Right kidney (tissue), 1 donor: ENCODE results near the gene NET1.
A peak's percentile ranks its signal among the peaks of the same experiment; 100 is the strongest.
"Not testable (repeated sequence)": the region's sequence is repeated elsewhere in the genome, so short reads cannot be mapped to it uniquely, and the experiment has no call there.

Source experiments
- DNase-seq: peaks from one replicate; pipeline ENCODE4 v3.0.0-alpha.2; 2016

The NET1 gene

DNA sequence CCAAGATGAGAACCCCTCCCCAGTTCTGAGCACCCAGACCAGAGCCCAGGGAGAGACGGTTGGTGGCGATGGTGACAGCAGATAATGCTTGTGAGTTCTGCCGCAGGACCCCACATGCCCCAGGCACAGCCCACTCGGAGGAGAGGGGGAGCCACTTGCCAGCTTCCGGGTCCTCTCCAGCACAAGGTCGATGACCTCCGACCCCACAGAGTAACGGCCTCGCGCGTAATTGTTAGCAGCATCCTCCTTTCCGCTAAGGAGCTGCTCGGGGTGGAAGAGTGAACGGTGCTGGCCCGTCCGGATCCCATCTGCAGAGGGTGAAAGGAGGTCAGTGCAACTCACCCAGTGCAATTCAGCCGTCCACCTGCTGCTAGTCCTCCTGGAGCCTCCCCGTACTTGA, 17.2 kb upstream of the NET1 start:
- DNase-seq, result no peak

DNA sequence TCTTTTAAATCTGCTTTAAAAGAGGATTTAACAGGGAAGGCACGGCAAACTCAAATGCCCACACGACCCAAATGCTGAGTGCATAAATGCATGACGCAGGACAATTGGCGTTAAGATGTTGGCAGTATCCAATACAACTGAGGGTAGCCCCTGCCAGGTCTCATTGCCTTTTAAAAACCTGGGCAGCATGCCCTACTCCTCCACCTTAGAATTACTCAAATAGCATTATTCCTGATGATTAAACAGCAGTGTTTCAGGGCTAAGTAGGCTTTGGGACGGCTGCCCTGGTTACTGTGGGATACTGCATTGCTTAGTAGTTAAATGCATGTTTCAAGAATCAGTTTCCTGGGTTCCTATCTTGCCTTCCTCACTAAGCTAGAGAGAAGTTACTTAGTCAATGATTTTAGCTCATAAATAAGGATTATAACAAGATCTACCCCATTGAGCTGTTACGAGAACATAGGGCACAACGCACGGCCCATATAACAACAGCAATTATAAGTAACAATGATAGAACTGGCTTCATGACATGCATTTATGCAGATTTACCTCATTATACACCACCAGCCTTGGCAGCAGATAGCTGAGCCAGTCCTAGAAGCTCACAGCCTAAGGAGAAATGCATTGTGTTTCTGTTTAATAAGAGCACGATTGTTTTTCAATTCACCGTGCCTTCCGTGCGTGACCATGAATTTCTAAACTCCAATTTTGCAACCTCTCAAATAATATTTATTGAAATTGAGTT, 15.6 kb upstream of the NET1 start:
- DNase-seq, result no peak

DNA sequence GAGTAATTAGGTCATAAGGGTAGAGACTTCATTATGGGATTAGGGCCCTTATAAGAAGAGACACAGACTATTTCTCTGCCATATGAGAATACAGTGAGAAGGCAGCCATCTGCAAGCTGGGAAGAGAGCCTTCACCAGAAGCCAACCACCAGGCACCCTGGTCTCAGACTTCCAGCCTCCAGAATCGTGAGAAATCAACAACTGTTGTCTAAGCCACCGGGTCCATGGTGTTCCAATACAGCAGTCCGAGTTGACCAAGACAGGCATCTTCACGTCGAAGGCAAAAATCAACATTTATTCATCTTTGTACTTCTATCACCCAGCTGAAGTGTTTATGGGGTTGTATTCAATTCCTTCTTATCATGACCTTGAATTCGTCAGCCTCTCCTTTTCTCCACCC, 13.0 kb upstream of the NET1 start:
- DNase-seq, result no peak

DNA sequence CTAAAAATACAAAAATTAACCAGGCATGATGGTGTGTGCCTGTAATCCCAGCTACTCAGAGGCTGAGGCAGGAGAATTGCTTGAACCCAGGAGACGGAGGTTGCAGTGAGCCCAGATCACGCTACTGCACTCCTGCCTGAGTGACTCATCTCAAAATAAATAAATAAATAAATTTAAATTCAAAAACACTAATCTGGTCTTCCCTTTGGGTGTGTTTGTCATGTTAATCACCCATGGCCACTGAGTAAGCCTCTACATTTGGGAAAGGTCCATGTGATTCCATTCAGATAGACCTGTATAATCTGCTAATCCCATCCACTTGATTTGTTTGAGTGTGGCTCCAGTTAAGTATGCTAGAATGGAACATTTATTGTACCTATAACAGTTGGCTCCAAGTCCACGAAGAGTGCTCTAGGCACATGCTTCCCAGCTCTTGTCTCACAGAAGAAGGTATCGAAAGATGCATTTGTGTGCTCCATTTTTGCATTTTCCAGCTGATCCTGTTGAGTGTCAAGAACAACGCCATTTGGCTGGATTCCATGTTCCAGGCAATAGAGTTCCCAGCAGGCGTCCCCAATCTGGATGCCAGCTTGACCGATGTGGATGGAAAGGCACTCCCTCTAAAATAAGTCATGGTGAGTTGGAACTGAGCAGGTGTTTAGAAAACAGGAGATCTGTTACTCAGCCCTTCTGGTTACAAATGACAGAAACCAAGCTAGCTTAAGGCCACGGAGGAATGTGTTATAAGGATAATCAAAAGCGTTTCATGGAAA, 11.7 kb upstream of the NET1 start:
- no peak for DNase-seq

DNA sequence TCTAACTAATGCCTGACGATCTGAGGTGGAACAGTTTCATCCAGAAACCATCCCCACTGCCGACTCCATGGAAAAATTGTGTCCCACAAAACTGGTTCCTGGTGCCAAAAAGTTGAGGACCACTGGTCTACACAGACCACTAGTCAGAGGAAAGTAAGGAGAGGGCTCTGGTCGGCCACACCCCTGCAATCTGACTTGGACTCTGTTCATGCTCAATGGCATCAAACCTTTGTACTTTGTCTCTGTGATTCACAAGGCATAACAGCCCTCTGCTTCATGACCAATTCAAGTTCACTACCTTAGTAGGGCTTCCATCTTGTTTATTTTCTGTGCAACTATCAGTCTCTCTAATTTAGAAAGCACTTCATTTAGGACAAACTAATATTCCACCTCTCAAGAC, 9.6 kb upstream of the NET1 start:
- no peak for DNase-seq

DNA sequence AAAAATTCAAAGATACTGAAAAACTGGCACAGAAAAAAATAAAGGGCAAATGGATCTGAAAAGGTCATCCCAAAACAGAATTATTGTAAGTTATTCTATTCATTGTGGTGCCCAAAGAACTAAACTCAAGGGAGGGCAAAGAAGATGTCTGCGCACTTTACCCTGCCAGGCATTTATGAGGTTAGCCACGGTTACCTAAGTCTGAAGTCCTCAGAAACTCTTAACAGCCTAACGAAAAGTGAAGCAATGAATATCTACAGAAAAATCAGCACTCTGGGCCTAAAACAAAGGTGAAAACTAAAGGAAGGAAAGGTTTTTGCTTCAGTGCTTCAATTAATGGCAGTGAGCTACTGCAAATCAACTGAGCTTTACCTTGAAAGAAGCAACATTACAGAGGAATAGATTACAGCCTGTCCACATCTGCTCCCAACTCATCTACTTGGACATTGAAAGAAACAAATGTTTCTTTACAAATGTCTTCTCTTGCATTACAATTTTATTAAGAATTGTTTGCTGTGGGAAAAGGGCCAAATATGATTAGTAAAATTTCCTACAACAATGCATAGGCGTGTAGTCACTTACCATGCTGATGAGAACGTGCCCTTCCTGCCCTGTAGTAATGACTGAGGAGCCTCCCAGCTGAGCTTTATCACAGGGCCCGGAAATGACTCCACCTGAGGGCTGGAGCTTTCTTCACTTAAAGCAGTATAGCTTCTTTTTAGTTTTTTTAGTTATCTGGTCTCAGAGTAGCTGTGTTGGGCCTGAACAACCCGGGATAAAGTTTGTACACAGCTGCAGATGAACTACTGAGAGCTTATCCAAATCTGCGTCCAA, 7.9 kb upstream of the NET1 start, which contains the start of gene TUBAL3:
Gene TUBAL3 (minus strand): TSS at position 621 of the 834 bp plus-strand sequence. CDS start 36 bp downstream, at position 585.
- DNase-seq, result no peak

DNA sequence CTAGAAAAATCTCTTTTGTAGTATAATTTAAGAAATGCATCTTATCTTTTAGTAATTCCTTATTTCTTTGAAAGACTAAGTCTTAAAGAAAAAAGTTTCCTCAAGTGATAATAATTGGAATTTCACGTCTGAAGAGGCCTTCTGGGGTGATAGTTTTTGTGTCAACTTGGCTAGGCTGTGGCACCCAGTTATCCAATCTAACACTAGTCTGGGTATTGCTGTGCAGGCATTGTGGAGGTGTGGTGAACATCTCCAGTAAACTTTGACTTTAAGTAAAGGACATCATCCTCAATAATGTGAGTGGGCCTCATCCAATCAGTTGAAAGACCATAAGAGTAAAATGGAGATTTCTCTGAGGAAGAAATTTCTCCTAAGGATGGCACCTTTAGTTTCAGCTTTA, 5.4 kb upstream of the NET1 start:
- DNase-seq, result no peak

DNA sequence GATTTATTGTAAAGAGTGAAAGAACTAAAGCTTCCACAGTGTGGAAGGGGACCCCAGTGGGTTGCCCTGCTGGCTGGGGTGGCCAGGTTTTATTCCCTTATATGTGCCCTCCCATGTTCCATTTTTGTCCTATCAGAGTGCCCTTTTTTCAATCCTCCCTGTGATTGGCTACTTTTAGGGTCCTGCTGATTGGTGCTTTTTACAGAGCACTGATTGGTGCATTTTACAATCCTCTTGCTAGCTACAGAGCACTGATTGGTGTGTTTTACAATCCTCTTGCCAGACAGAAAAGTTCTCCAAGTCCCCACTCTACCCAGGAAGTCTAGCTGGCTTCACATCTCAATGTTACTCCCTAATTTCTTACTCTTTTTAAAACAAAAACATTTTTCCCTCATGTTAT, 1.6 kb upstream of the NET1 start:
- DNase-seq, result not testable (repeated sequence)

DNA sequence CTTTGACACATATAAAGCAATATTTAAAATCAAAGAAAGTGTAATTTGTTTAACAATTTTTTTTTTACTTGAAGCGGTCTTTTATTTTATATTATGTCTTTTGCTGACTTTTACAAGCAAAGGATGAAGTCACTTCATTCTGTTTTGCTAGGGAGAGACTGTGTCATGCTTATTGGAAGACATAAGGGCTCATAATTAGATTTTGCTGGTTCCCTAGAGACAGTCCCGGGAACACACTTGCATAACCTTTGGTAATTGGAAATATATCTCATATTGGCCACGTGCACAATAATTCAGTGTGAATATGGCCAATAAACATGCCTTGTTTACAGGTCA, 448 bp upstream of the NET1 start:
- no peak for DNase-seq

DNA sequence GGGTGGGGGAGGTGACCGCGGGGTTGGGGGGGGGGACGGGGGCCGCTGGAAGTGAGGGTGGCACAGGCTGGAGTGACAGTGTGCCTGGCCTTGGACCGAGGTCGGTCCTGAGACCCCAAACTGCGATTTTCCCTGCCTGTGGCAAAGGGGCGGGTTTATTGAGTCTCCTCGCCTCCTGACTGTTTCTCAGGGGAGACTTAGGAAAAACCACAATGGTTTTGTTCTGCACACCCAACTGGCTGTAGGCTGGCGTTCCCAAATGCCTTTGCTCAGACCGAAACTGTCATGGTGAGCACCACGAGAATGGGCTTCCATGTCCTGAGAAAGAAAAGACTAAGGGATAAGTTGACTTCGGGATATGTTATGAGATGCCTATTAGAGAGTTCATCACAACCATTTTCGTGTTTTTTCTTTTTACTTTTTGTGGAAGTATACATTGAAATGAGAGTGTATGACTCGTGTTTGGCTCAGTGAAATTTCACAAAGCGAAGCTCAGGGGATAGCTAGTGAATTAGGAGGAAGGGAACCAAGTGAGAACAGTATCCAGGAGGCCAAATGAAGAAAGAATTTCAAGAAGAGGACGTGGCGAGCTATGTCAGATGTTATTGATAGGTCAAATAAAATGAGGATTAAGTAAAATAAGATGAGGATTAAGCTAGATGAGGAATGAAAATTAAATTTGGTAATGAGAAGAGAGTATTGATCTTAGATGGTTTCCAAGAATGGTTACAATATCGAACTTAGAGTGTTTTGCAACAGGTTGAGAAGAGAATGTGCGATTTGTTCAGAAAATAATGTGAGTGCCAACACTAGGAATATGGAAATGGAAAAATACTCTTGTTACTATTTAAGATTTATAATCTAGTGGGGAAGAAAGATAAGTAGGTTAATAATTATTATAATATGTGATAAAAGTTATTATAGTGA, 918 bp downstream of the NET1 start:
- peak; percentile 36 for DNase-seq

DNA sequence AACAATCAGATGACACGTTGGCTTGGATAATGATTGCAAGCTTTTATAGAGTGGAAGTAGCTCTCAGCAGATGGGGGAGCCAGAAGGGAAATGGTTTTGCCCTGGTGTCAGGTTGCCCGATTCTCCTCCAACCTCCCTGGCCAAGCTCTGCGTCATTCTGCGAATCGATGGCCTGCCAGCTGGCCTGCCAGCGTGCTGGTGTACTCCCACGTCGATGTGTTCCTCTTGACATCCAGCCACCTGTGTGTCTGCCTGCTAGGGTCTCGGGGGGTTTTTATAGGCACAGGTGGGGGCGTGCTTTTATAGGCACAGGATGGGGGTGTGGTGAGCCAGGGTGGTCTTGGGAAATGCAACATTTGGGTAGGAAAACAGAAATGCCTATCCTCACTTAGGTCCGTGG, 4.6 kb downstream of the NET1 start:
- no peak for DNase-seq

DNA sequence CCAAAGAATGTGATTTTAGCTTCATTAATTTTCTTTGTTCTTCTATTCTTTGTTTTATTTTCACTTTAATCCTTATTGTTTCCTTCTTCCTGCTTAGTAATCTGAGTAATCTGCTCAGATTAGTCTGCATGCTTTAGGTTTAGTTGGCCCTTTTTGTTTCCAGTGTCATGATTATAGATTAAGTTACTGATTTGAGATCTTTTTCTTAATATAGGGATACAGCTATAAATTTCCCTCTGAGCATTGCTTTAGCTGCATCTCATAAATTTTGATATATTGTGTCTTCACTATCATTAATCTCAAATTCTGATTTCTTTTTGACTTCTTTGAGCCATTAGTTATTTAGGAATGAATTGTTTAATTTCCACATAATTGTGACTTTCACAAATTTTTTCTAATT, 6.2 kb downstream of the NET1 start:
- DNase-seq, result no peak

DNA sequence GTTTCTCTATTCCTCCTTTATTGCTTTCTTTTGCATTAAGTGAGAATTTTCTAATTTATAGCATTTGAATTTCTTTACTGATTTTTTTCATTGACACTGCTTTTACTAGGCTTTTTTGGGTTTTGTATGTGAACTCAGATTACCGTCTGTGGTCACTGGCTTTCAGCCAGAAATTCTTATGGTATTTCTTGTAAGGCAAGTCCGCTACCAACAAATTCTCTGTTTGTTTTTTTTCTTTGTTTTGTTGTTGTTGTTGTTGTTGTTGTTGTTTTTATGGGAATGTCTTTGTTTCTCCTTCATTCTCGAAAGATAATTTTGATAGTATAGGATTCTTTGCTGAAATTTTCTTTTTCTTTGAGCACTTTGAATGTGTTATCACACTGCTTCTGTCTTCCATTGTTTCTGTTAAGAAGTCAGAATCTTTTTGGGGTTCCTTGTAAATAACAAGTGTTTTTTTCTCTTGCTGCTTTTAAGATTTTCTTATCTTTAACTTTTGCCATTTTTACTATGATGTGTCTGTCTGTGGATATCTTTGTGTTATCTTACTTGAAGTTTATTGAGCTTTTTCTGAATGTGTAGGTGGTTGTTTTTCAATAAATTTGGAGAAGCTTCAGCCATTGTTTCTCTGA, 7.2 kb downstream of the NET1 start:
- no peak for DNase-seq

DNA sequence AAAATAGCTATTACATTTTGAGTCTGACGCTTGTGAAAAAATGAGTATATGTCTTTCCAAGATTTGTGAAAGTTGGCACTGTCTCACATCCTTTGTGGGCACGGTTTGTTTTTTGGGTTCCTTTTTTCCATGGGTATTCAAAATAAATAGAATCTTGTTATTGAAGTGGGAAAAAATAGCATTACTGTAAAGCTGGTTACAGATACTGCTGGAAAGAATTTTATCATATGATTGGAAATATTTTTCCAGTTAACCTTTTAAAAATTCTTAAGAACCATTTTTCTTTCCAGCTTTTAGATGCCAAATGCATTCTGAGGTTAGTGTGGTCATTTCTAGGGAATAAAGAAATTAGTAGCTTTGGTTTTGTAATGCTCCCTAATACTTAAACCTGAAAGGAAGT, 11.4 kb downstream of the NET1 start:
- no peak for DNase-seq

DNA sequence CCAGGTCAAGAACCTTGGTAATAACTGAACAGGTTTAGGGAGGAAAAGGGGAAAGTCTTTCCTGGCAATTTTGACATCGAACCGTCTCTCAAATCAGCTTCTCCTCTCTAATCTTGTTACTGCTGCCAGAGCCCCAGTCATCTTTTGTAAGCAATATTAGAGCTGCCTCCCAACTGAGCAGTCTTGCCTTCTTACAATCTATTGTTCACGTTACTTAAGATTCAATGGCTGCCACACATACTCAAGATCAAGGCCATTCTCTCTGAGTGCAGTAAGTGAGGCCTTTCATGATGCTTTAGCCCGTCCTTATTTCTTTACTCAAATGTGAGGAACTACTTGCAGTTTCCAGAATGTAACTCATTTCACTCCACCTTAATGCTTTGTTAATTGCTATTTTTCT, 12.4 kb downstream of the NET1 start:
- DNase-seq, result no peak

DNA sequence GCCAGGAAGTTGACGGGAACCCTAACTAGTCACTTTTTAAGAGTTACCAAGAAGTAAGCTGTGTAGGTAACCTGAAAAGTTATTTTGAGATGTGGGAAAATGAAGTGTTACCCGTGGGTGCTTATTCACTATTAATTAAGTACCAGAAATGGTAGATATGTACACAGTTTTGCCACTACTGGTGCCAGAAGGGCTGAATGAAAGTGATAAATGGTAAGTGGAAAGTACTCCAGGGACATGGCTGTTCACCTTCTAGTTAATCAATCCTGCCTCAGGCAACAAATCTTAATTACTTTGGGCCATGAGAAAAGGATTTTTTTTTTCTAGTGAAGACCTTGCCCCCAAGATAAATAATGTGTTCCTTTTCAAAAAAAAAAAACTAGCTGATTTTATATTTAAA, 15.8 kb downstream of the NET1 start:
- no peak for DNase-seq

DNA sequence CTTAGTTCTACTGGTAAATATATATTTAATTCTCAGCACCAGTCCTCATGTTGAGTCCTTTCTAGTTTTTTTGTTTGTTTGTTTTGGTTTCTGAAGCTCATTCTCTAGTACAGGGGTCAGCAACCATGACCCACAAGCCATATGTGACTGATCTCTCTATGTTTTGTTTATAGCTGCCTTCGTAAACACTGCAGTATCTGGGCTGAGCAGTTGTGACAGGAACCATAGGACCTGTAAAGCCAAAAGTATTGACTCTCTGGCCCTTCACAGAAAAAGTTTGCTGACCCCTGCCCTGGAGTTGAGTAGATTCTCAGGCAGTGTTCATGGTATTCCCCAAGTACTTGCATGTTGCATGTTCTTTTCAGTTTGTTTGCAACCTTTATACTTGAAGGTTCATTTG, 20.8 kb downstream of the NET1 start:
- no peak for DNase-seq

DNA sequence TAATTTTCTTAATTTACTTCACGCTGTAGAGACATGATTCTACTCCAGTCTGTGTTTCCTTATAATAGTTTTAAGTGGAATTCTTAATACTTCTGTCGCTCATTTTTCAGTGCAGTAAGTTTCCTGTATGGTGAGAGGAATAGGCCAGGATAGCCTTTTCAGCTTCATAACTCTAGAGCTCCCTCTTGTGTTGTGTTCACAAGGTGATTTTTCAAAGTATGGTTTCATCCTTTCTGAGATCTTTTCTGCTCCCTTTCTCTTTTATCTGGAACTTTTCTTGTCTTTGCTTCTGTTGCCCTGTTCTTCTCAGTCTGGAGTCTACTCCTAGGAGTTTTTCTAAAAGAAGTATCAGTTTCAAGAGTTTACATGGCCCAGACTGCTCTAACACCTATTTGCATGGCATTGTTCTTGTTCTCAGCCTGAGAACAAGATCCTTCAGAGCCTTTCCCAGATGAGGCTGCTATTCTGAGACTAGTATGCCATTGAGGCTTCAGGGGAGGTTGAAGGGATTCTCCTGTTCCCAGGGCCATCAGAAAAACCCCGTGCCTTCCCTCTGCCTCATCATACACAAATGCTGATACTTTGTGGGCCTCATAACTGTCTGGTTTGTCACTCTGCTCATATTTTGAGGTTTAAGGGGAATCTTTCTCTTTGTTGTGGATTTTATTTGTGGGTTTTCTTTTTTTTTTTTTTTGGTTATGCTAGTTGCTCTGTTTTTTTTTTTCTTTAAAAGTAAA, 21.8 kb downstream of the NET1 start:
- no peak for DNase-seq

DNA sequence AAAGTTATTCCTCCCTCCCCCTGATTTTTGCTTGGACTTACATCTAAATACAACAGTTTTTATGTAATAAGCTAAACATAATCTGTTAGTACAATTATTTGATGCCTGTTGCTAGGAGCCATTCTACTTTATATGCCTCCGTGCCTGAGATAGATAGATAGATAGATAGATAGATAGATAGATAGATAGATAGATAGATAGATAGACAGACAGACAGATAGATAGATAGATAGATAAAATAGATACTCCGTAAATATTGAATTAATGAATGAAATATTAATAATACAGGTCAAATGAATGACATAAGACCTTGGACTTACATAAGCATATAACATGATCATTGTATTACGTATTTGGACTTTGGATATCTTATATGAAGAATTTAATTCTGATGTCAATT, 23.0 kb downstream of the NET1 start:
- DNase-seq, result no peak

DNA sequence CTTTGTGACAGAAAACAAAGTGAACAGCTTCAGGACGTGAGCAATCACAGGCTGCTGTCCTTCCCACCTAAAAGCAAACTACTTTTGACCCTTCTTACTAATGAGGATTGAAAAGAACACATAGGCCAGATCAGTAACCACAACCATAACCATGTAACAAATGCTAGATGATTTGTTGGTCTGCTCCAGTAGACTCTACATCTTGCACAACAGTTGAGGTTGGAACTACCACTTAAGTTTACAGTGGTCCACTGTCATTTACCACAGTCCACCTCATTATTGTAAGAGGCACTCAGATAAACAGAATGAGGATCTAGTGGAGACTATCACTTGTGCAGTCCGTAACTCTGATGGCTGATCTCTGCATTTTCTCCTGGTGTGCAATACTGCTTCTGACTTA, 27.8 kb downstream of the NET1 start:
- DNase-seq, result no peak

DNA sequence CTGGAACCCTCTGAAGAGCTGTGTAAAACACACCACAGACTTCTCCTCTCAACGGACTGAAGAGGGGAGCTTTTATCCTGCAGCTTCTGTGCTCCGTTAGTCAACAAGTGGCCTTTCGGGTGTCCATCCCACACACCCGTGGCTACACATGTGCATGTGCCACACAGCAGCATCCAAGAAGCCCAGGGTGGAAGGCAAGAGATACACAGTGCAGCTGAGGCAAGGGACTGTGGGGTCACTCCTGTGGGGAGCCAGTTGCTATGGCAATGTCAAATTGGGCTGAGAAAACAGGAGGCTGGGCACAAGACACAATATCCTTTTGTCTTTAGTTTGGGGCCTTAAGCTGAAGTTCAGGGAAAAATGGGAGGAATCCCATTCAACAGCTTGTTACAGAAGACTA, 28.7 kb downstream of the NET1 start:
- DNase-seq, result no peak
